HepG2 (cell line): ENCODE measurements around the gene RAB30. TPM values are rescaled to one million over a fixed set of nuclear protein-coding genes. Genes with fewer than 3 reads are reported as not detected.

ENCODE experiments used
- AKNA ChIP-seq: sonication (generic); formaldehyde crosslinking; IDR thresholded peaks from 2 replicates; pipeline ENCODE4 v1.4.0; 2020; ENCODE audit warnings: missing genetic modification reagents, borderline replicate concordance
- ATRX ChIP-seq: sonication (generic); formaldehyde crosslinking; IDR thresholded peaks from 2 replicates; pipeline ENCODE4 v1.4.0; 2020; ENCODE audit warnings: missing genetic modification reagents, borderline replicate concordance
- CCAR2 ChIP-seq: fragments of 200-400 bp; formaldehyde crosslinking; optimal IDR thresholded peaks from 2 replicates; pipeline ENCODE3; 2018; ENCODE audit warnings: low read depth, mild to moderate bottlenecking, low read length, moderate library complexity
- ELF3 ChIP-seq: IDR thresholded peaks from 2 replicates; pipeline ENCODE4 v1.6.1; 2016; ENCODE audit warnings: missing genetic modification reagents, missing compliant biosample characterization
- HOXA3 ChIP-seq: sonication (generic); formaldehyde crosslinking; IDR thresholded peaks from 2 replicates; pipeline ENCODE4 v1.5.0; 2020; ENCODE audit warnings: missing genetic modification reagents
- KLF9 ChIP-seq: IDR thresholded peaks from 2 replicates; pipeline ENCODE4 v1.6.1; 2016; ENCODE audit warnings: low read depth
- KMT2A ChIP-seq: sonication (generic); formaldehyde crosslinking; IDR thresholded peaks from 2 replicates; pipeline ENCODE4 v1.4.0; 2020; ENCODE audit warnings: missing genetic modification reagents
- KMT2B ChIP-seq: IDR thresholded peaks from 2 replicates; pipeline ENCODE4 v1.6.1; 2016; ENCODE audit warnings: missing genetic modification reagents, missing compliant biosample characterization
- MAFK ChIP-seq, 2 experiments: IDR thresholded peaks in 1 of 2; conservative IDR thresholded peaks in 1 of 2; 2 replicates each; pipeline ENCODE4 v1.6.1; 2011; ENCODE audit warnings: improper control_type of control experiment in 2 of 2, low read length in 2 of 2
- MEIS2 ChIP-seq: sonication (generic); formaldehyde crosslinking; IDR thresholded peaks from 2 replicates; pipeline ENCODE4 v1.9.0; 2021; ENCODE audit warnings: mild to moderate bottlenecking, missing genetic modification reagents
- POLR2AphosphoS2 ChIP-seq: IDR thresholded peaks from 2 replicates; pipeline ENCODE4 v1.6.1; 2011; ENCODE audit warnings: low read depth, low read length, improper control_type of control experiment
- RBM22 ChIP-seq: fragments of 200-400 bp; formaldehyde crosslinking; optimal IDR thresholded peaks from 2 replicates; pipeline ENCODE3; 2017; ENCODE audit warnings: mild to moderate bottlenecking, low read length, moderate library complexity
- RBM39 ChIP-seq: fragments of 200-400 bp; formaldehyde crosslinking; IDR thresholded peaks from one replicate; pipeline ENCODE4 v1.6.1; 2018; ENCODE audit warnings: antibody characterized with exemption, mild to moderate bottlenecking, low read depth, low read length; ENCODE audit not compliant: poor library complexity, severe bottlenecking
- RFXAP ChIP-seq: sonication (generic); formaldehyde crosslinking; IDR thresholded peaks from 2 replicates; pipeline ENCODE4 v1.4.0; 2020; ENCODE audit warnings: missing genetic modification reagents, borderline replicate concordance
- SRY ChIP-seq: sonication (generic); formaldehyde crosslinking; IDR thresholded peaks from 2 replicates; pipeline ENCODE4 v1.8.0; 2022; ENCODE audit warnings: mild to moderate bottlenecking, missing genetic modification reagents
- YEATS4 ChIP-seq: sonication (generic); formaldehyde crosslinking; IDR thresholded peaks from 2 replicates; pipeline ENCODE4 v1.4.0; 2020; ENCODE audit warnings: missing genetic modification reagents, borderline replicate concordance
- ZBTB7A ChIP-seq: sonication (generic); formaldehyde crosslinking; IDR thresholded peaks from 2 replicates; pipeline ENCODE4 v1.8.0; 2022; ENCODE audit warnings: mild to moderate bottlenecking, missing genetic modification reagents
- ZNF230 ChIP-seq: sonication (generic); formaldehyde crosslinking; IDR thresholded peaks from 2 replicates; pipeline ENCODE4 v1.4.0; 2020; ENCODE audit warnings: mild to moderate bottlenecking, missing genetic modification reagents
- ZNF296 ChIP-seq: sonication (generic); formaldehyde crosslinking; conservative IDR thresholded peaks from 2 replicates; pipeline ENCODE4 v1.5.0; 2020; ENCODE audit warnings: mild to moderate bottlenecking, missing genetic modification reagents
- ZNF619 ChIP-seq: sonication (generic); formaldehyde crosslinking; IDR thresholded peaks from 2 replicates; pipeline ENCODE4 v1.4.0; 2020; ENCODE audit warnings: mild to moderate bottlenecking, missing genetic modification reagents
- ZNF672 ChIP-seq: sonication (generic); formaldehyde crosslinking; IDR thresholded peaks from 2 replicates; pipeline ENCODE4 v1.8.1; 2022; ENCODE audit warnings: missing genetic modification reagents
- ZNF773 ChIP-seq: sonication (generic); formaldehyde crosslinking; IDR thresholded peaks from 2 replicates; pipeline ENCODE4 v1.4.0; 2020; ENCODE audit warnings: missing genetic modification reagents, borderline replicate concordance
- ZNF816 ChIP-seq: sonication (generic); formaldehyde crosslinking; IDR thresholded peaks from 2 replicates; pipeline ENCODE4 v1.8.0; 2022; ENCODE audit warnings: missing genetic modification reagents, mild to moderate bottlenecking, borderline replicate concordance
- ZSCAN20 ChIP-seq: sonication (generic); formaldehyde crosslinking; IDR thresholded peaks from 2 replicates; pipeline ENCODE4 v1.4.0; 2020; ENCODE audit warnings: missing genetic modification reagents, mild to moderate bottlenecking, borderline replicate concordance
- polyA plus RNA-seq, 8 experiments: library from polyadenylated mRNA; depleted of rRNA in 3 of 8; stranded (reverse) in 7 of 8; unstranded in 1 of 8; fragments of >200 nt; fragmentation: Illumina TruSeq in 4 of 8; extraction: Trizol in 4 of 8; gene quantifications; 2 replicates each; pipeline versions ENCODE4 v1.2.1 to v1.2.3, GENCODE V29; 2011 to 2016; ENCODE audit warnings: low read depth in 4 of 8, missing spikeins in 1 of 8, mixed read lengths in 1 of 8; ENCODE audit not compliant: insufficient read depth in 1 of 8
- total RNA-seq, 5 experiments: library from RNA; depleted of rRNA; stranded (reverse); fragments of >200 nt; fragmentation: Illumina TruSeq; extraction: Trizol; gene quantifications; 2 replicates each; pipeline ENCODE4 v1.2.3, GENCODE V29; 2016; ENCODE audit warnings: low read depth in 1 of 5

RAB30 gene
- total and polyA plus RNA-seq, 2 of the 13 experiments (the other 11 are each of a cell fraction or from before 2014, with no cell fraction given), result 3.7 to 5.0 TPM

- TF ChIP-seq AKNA (CRISPR knock-in tag) (no peak), ZBTB7A (CRISPR knock-in tag) (0 out of 2 replicates have a peak, but pooled peaks have one; percentile 27), RBM39 (no peak), RFXAP (CRISPR knock-in tag) (peak; percentile 54; the same call in 1 of the 2 replicates), YEATS4 (no peak), SRY (CRISPR knock-in tag) (no peak), ZNF672 (CRISPR knock-in tag) (no peak), ELF3 (CRISPR knock-in tag) (peak; percentile 90), ZNF773 (CRISPR knock-in tag) (no peak), ZNF816 (CRISPR knock-in tag) (peak; percentile 91; the same call in 1 of the 2 replicates), MEIS2 (CRISPR knock-in tag) (peak; percentile 76), ATRX (CRISPR knock-in tag) (no peak), ZNF296 (no peak), ZNF230 (CRISPR knock-in tag) (peak; percentile 65; the same call in 1 of the 2 replicates), ZSCAN20 (CRISPR knock-in tag) (no peak), KMT2B (CRISPR knock-in tag) (peak; percentile 63; the same call in 1 of the 2 replicates), KLF9 (peak; percentile 56; the same call in 1 of the 2 replicates), POLR2AphosphoS2 (no peak), KMT2A (CRISPR knock-in tag) (peak; percentile 43; the same call in 1 of the 2 replicates), HOXA3 (CRISPR knock-in tag) (peak; percentile 74), ZNF619 (no peak), CCAR2 (no peak), RBM22 (peak; percentile 79), MAFK (conservative IDR thresholded peaks at IDR 0.05 in 1 of 2, IDR thresholded peaks at IDR 0.05 in 1 of 2; ENCODE audit: low read length in 2 of 2) (peak; percentile 23 to 43; a peak in 2 of 4 replicates)
These were observed 21.0 kb upstream of the RAB30 start (continued) for GRCh38 chr11:83092488-83093384.
